Spleen (tissue), 7 donors: ENCODE measurements around the gene FOXP1.

Source experiments
- POLR2A ChIP-seq, 3 donors: fragments of 450-650 bp; IDR thresholded peaks; one replicate each; pipeline ENCODE4 v1.5.1; 2017; ENCODE audit warnings: antibody characterized with exemption in 3 of 3, mild to moderate bottlenecking in 1 of 3
- POLR2AphosphoS5 ChIP-seq, 3 donors: sonication (generic); formaldehyde crosslinking; IDR thresholded peaks; one replicate each; pipeline ENCODE4 v1.5.1; 2017; ENCODE audit warnings: antibody characterized with exemption in 3 of 3
- TF ChIP-seq, protein P1 (sequence below), 11 experiments: fragments of 200-600 bp in 7 of 11; fragments of 450-650 bp in 4 of 11; sonication (generic) in 4 of 11; IDR thresholded peaks in 8 of 11; conservative IDR thresholded peaks in 3 of 11; 1 replicate in 7 of 11; 2 replicates in 4 of 11; pipeline versions ENCODE4 v1.4.0 to v1.8.0; 2016 to 2021; ENCODE audit warnings: antibody characterized with exemption in 11 of 11, inconsistent platforms in 4 of 11, mild to moderate bottlenecking in 1 of 11
- donor health status: DM: no; HTN: no; CAD: no; lungs with moderate emphysema.
- donor health status: DM: no; HTN: no; CAD: no.
- donor health status: DM: no; HTN: no; CAD: no.

DNA sequence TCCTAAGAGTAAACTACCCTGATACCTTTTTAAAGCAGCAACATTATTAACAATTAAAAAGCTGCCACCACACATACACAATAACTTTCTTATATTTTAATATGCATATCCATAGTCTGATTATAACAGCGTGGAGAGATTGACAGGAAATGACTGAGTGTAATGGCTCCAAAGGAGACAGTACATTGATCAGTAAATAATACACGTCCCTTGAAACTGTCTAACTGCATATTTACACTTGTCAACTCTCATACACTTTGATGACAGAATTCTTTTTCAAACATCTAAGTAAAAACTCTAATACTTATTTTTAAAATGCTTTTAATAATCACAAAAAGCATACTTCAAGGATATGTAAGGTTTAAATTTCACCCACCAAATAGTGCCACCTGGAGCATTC is 99.5 kb downstream of the FOXP1 start:
- TF ChIP-seq, protein P1, sequence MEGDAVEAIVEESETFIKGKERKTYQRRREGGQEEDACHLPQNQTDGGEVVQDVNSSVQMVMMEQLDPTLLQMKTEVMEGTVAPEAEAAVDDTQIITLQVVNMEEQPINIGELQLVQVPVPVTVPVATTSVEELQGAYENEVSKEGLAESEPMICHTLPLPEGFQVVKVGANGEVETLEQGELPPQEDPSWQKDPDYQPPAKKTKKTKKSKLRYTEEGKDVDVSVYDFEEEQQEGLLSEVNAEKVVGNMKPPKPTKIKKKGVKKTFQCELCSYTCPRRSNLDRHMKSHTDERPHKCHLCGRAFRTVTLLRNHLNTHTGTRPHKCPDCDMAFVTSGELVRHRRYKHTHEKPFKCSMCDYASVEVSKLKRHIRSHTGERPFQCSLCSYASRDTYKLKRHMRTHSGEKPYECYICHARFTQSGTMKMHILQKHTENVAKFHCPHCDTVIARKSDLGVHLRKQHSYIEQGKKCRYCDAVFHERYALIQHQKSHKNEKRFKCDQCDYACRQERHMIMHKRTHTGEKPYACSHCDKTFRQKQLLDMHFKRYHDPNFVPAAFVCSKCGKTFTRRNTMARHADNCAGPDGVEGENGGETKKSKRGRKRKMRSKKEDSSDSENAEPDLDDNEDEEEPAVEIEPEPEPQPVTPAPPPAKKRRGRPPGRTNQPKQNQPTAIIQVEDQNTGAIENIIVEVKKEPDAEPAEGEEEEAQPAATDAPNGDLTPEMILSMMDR (IDR thresholded peaks at IDR 0.05 in 8 of 11, conservative IDR thresholded peaks at IDR 0.05 in 3 of 11), result no peak
- TF ChIP-seq POLR2AphosphoS5 (IDR thresholded peaks at IDR 0.05) (no peak), POLR2A (IDR thresholded peaks at IDR 0.05) (no peak)
